ENCODE results near the gene PXK. TPM values are rescaled to one million over a fixed set of nuclear protein-coding genes. Genes with fewer than 3 reads are reported as not detected.
"Not testable (repeated sequence)": the region's sequence is repeated elsewhere in the genome, so short reads cannot be mapped to it uniquely, and the experiment has no call there.

PXK gene
- total RNA-seq, 2 donors from 2014 or later: 19.6 to 21.8 TPM

- H3K9me3 ChIP-seq: no peaks in the 10 kb centered on the region
- intact Hi-C loops (cut with DNase I): no loop called here
- TF ChIP-seq POLR2A (IDR thresholded peaks at IDR 0.05): no peak
- TF ChIP-seq POLR2AphosphoS5 (IDR thresholded peaks at IDR 0.05): no peak
- no peak for TF ChIP-seq CTCF (IDR thresholded peaks at IDR 0.05)
These were observed 3.6 kb downstream of the PXK start for GRCh38 chr3:58336135-58336882.

GRCh38 chr3:58337190-58337589 lies 4.5 kb downstream of the PXK start:
- Histone ChIP-seq H3K4me1 (replicated peaks) (no peaks in the 10 kb centered on the region), H3K27ac (no peak overlapping the region), H3K4me3 (no peak overlapping the region), H3K36me3 (no peaks in the 10 kb centered on the region), H3K9me3 (no peaks in the 10 kb centered on the region), H3K27me3 (replicated peaks; ENCODE audit: insufficient read depth) (no peaks in the 10 kb centered on the region)
- TF ChIP-seq POLR2A (IDR thresholded peaks at IDR 0.05): no peak
- no peak for TF ChIP-seq POLR2AphosphoS5 (IDR thresholded peaks at IDR 0.05)
- no peak for TF ChIP-seq CTCF (IDR thresholded peaks at IDR 0.05)
- DNase-seq (ENCODE audit: low spot score): no peak
- WGBS: 93% methylated on average over 1 of the region's 1 CpG
- intact Hi-C loops (cut with DNase I): no loop called here

More at GRCh38 chr3:58336135-58336882, 3.6 kb downstream of the PXK start:
- Histone ChIP-seq H3K36me3 (no peaks in the 10 kb centered on the region), H3K4me3 (no peak overlapping the region), H3K27me3 (replicated peaks; ENCODE audit: insufficient read depth) (no peaks in the 10 kb centered on the region), H3K4me1 (replicated peaks) (no peaks in the 10 kb centered on the region), H3K27ac (no peak overlapping the region)
- WGBS: 100% methylated on average over 3 of the region's 3 CpGs
- no peak for DNase-seq (ENCODE audit: low spot score)

GRCh38 chr3:58339146-58339545 lies 6.5 kb downstream of the PXK start:
- H3K4me1 ChIP-seq (replicated peaks); intact Hi-C loops (cut with DNase I); DNase-seq (ENCODE audit: low spot score); H3K36me3 ChIP-seq; H3K4me3 ChIP-seq; H3K27me3 ChIP-seq (replicated peaks; ENCODE audit: insufficient read depth); H3K9me3 ChIP-seq; H3K27ac ChIP-seq: not testable (repeated sequence)
- WGBS: 93% methylated on average over 12 of the region's 12 CpGs

DNA sequence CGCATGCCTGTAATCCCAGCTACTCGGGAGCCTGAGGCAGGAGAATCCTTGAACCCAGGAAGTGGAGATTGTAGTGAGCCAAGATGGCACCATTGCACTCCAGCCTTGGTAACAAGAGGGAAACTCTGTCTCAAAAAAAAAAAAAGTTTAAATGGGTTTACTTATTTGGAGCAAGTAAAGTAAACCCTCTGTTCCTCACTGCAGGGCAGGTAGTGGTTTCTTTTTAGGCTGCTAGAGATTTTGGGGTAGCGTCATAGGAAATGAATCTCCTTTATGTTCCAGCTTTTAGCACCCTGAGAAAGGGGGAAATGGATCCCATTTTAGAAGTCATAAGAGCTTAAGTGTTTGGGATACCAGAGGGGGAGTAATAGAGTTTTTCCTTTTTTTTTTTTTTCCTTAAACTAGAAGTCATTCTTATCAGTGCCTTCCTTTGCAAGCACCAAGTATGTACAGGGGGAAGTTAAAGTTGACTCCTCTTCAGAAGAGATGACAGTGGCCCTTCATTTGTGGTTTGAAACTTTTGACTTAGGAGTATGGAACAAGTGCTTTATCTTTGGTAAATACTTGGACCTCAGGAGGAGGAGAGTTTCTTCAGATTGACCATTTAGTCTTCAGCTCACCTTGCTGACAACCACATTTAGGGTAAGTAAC lies 8.0 kb downstream of the PXK start:
- H3K4me1 ChIP-seq (replicated peaks): no peaks in the 10 kb centered on the region
- no peak overlapping the region for H3K27ac ChIP-seq
- H3K36me3 ChIP-seq: no peaks in the 10 kb centered on the region
- H3K27me3 ChIP-seq (replicated peaks; ENCODE audit: insufficient read depth): no peaks in the 10 kb centered on the region
- no peak for TF ChIP-seq POLR2A (IDR thresholded peaks at IDR 0.05)
- TF ChIP-seq CTCF (IDR thresholded peaks at IDR 0.05): no peak
- TF ChIP-seq POLR2AphosphoS5 (IDR thresholded peaks at IDR 0.05): no peak
- 96% methylated on average over 3 of the region's 3 CpGs for WGBS
- DNase-seq (ENCODE audit: low spot score): no peak
- H3K4me3 ChIP-seq: no peak overlapping the region
- no peaks in the 10 kb centered on the region for H3K9me3 ChIP-seq
- intact Hi-C loops (cut with DNase I): no loop called here

DNA sequence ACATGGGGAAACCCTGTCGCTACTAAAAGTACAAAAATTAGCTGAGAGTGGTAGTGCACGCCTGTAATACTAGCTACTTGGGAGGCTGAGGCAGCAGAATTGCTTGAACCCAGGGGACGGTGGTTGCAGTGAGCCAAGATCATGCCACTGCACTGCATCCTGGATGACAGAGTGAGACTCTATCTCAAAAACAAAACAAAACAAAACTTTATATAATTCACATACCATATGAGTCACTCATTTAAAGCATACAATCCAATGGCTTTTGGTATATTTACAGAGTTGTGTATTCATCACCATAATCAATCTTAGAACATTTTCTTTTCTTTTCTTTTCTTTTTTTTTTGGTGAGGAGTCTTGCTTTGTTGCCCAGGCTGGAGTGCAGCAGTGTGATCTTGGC lies 8.7 kb downstream of the PXK start:
- no peak overlapping the region for H3K4me3 ChIP-seq
- H3K4me1 ChIP-seq (replicated peaks): no peaks in the 10 kb centered on the region
- TF ChIP-seq POLR2AphosphoS5 (IDR thresholded peaks at IDR 0.05): no peak
- no peak for TF ChIP-seq CTCF (IDR thresholded peaks at IDR 0.05)
- no peak for TF ChIP-seq POLR2A (IDR thresholded peaks at IDR 0.05)
- WGBS: 98% methylated on average over 3 of the region's 3 CpGs
- no peaks in the 10 kb centered on the region for H3K36me3 ChIP-seq
- DNase-seq (ENCODE audit: low spot score): no peak
- intact Hi-C loops (cut with DNase I): no loop called here
- H3K27me3 ChIP-seq (replicated peaks; ENCODE audit: insufficient read depth): no peaks in the 10 kb centered on the region
- H3K9me3 ChIP-seq: no peaks in the 10 kb centered on the region
- H3K27ac ChIP-seq: no peak overlapping the region
